Measurements from ENCODE around the gene AAGAB. TPM values are rescaled to one million over a fixed set of nuclear protein-coding genes. Genes with fewer than 3 reads are reported as not detected.

Gene AAGAB
- total RNA-seq, 4 donors from 2014 or later = 19.1 to 36.5 (median 27.6) TPM

- H3K27ac ChIP-seq = peak overlapping the region in 1 of 4 donors; percentile 31
- no peaks in the 10 kb centered on the region for H3K27me3 ChIP-seq
- no peaks in the 10 kb centered on the region for H3K9me3 ChIP-seq
- TF ChIP-seq EP300 (IDR thresholded peaks at IDR 0.05) (no peak), POLR2A (IDR thresholded peaks at IDR 0.05) (no peak), CTCF (IDR thresholded peaks at IDR 0.05) (no peak), POLR2AphosphoS5 (IDR thresholded peaks at IDR 0.05) (no peak)
- H3K4me1 ChIP-seq = peaks cover 0 to 59% (median 7%) of the 10 kb centered on the region in 3 donors
- no peak for ATAC-seq
- H3K36me3 ChIP-seq = peaks cover 0 to 47% of the 10 kb centered on the region in 2 donors
- WGBS, 2 donors (ENCODE audit: low coverage in 1 of 2) = 77 to 82% methylated on average over 6 to 9 of the region's 13 CpGs
- no peak overlapping the region for H3K4me3 ChIP-seq
Measured at GRCh38 chr15:67166280-67167009, 88.0 kb downstream of the AAGAB start.

GRCh38 chr15:67165254-67166253 lies 88.9 kb downstream of the AAGAB start:
- TF ChIP-seq EP300 (IDR thresholded peaks at IDR 0.05) (no peak), POLR2A (IDR thresholded peaks at IDR 0.05) (no peak), POLR2AphosphoS5 (IDR thresholded peaks at IDR 0.05) (no peak), CTCF (IDR thresholded peaks at IDR 0.05) (no peak)
- no peak for ATAC-seq
- Histone ChIP-seq H3K27me3 (no peaks in the 10 kb centered on the region), H3K27ac (peak overlapping the region in 3 of 4 donors; percentile 9 to 39 (median 14)), H3K9me3 (no peaks in the 10 kb centered on the region), H3K4me3 (no peak overlapping the region), H3K4me1 (peaks cover 0 to 63% (median 7%) of the 10 kb centered on the region in 3 donors), H3K36me3 (peaks cover 0 to 41% of the 10 kb centered on the region in 2 donors)
- WGBS, 2 donors (ENCODE audit: low coverage in 1 of 2) = 74 to 80% methylated on average over 9 to 13 of the region's 34 CpGs

- Histone ChIP-seq H3K27me3 (no peaks in the 10 kb centered on the region), H3K27ac (peak overlapping the region in 3 of 4 donors; percentile 9 to 39 (median 14)), H3K36me3 (peaks cover 0 to 41% of the 10 kb centered on the region in 2 donors), H3K4me1 (peaks cover 0 to 63% (median 7%) of the 10 kb centered on the region in 3 donors), H3K9me3 (no peaks in the 10 kb centered on the region), H3K4me3 (no peak overlapping the region)
- WGBS, 2 donors (ENCODE audit: low coverage in 1 of 2) = 87% methylated on average over 3 of the region's 17 CpGs; no CpG with 5 or more reads in 1 of the 2 donors
- no peak for ATAC-seq
- no peak for TF ChIP-seq POLR2A (IDR thresholded peaks at IDR 0.05)
- TF ChIP-seq EP300 (IDR thresholded peaks at IDR 0.05) = no peak
- TF ChIP-seq CTCF (IDR thresholded peaks at IDR 0.05) = no peak
- TF ChIP-seq POLR2AphosphoS5 (IDR thresholded peaks at IDR 0.05) = no peak
Measured at GRCh38 chr15:67164811-67165253, 89.6 kb downstream of the AAGAB start.

GRCh38 chr15:67164401-67164791 lies 90.1 kb downstream of the AAGAB start:
- TF ChIP-seq POLR2A (IDR thresholded peaks at IDR 0.05) (no peak), EP300 (IDR thresholded peaks at IDR 0.05) (no peak), POLR2AphosphoS5 (IDR thresholded peaks at IDR 0.05) (no peak), CTCF (IDR thresholded peaks at IDR 0.05) (no peak)
- Histone ChIP-seq H3K36me3 (peaks cover 0 to 41% of the 10 kb centered on the region in 2 donors), H3K27me3 (no peaks in the 10 kb centered on the region), H3K27ac (peak overlapping the region in 1 of 4 donors; percentile 39), H3K4me3 (no peak overlapping the region), H3K4me1 (peaks cover 0 to 63% (median 7%) of the 10 kb centered on the region in 3 donors), H3K9me3 (no peaks in the 10 kb centered on the region)
- no CpG with 5 or more reads among the region's 5 CpGs for WGBS, 2 donors (ENCODE audit: low coverage in 1 of 2)
- ATAC-seq = no peak

Measured in gastroesophageal sphincter (tissue), 4 donors.